Measurements from ENCODE around the gene PTPN9.
A peak's percentile ranks its signal among the peaks of the same experiment; 100 is the strongest.
"Not testable (repeated sequence)": the region's sequence is repeated elsewhere in the genome, so short reads cannot be mapped to it uniquely, and the experiment has no call there.

PTPN9 gene

DNA sequence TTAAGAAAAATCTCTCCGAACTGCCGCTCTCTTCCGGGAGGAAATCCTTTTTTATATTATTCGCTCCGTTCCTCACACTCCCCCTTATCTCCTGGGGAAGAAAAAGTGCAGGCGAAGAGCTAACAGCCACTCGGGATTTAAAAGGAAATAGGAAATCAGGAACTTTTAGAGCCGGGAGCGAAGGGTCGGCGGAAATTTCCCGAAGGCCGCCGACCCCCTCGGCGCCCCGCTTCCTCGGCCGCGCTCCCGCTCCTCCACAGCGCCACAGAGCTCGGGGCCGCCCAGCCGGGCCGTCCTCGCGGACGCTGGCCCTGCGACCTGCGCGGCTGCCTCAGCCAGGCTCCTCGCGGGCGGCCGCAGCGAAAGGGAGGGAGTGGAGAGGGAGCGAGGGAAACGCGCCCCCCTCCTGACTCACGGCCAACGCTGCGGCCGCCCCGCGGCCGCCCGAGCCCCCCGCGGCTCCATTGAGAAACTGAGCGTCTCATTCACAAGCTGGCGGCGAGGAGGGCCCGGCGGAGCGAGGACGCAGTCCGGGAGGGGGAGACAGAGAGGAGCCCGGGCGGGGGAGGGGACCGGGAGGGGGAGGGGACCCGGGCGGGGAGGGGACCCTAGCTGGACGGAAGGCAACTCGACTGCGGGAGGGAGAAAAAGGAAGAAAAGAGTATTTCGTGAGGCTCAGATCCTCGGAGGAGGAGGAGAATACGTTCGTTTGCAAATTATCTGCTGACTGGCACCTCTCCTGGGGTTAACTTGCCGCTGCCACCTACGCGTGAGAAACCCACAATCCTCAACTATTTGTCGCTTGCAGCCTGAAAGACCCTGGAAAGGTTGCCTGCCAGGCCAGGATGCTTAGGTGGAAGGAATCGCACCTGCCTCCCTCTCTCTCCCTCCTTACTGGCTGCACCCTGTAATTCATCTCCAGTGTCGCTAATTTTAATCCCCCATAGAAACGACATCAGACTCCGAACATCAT, at the start of gene PTPN9:
Gene PTPN9, minus strand, starts transcription at position 368 of the 973 bp plus-strand sequence. CDS start 539 bp downstream, outside the sequence.
- peak; percentile 65 to 79 for DNase-seq

DNA sequence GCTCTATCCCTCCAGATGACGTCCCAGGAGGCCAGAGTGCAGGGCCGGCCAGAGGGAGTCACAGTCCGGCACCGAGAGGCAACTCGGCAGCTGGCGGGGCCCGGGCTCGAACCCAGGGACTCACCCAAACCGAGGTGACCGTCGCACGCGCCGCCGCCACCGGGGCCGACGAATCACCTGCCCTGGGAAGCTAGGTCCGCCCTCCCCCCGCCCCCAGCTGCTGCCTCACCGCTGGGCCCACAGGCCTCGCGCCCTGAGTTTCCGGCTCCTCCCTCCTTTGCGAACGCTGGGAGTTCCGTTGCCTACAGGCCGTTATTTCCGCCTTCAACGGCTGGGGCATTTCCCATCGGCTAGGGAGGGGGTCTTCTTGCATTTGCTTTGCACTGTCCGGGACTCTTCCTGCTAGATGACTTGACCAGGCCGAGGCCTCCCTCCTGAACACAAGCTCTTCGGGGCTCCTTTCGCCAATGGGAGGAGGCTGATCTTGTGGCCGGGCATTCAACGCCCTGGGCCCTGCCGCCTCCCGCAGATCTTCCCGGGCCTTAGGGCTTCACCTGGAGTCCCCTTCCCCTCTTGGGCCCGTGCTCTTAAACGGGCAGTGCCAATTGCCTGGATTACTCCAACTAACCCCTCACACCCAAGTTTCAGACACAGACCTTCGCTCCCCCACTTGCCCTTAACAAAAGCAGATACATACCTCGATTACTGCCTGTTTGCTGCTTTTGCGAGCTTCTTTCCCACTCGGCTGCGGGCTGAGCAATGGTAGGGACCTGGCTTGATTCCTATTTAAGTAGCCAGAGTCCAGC, 46.6 kb upstream of the PTPN9 start, which contains the start of gene SNUPN:
Gene SNUPN, minus strand, starts transcription at position 184 of the 806 bp plus-strand sequence. CDS start 4,674 bp downstream, outside the sequence.
- peak; percentile 95 for DNase-seq

DNA sequence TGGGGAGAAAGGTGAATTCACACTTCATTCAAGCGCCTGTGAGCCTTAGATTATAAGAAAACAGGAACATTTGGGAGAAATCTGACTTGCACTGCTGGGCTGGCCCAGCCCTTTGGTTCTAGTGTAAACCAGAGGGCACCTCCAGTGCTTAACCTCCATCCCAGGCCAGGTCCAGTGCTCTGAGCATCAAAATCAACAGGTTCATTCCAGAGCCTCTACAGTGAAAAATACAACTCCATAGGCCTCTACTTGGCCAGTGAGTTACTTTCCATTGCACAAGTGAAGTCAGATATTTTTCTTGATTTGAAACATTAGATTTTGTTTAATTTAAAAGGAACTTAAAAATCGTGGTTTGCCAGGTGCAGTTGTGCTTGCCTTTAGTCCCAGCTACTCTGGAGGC, 43.4 kb upstream of the PTPN9 start:
- no peak for DNase-seq

DNA sequence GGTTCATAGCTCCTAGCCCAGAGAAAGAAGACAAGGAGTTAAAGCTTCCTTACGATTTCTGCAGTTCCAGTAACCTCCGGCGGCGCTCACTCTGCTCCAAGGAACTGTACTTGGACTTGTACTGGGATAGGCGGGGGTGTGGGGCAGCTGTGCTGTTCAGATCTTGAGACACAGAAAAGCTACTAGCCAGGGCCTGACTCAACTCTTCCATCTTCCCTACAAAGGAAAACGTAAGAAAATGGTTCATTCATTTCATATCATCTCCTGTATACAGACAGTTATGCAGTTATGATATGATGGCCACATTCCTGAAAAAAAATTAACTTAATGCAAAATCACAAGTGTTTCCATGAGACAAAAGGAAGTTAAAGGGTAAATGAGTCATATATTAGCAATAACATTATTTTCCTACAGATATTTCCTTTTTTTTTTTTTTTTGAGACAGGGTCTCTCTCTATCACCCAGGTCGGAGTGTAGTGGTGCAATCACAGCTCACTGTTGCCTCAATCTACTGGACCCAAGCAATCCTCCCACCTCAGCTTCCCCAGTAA, 41.8 kb upstream of the PTPN9 start:
- no peak for DNase-seq

DNA sequence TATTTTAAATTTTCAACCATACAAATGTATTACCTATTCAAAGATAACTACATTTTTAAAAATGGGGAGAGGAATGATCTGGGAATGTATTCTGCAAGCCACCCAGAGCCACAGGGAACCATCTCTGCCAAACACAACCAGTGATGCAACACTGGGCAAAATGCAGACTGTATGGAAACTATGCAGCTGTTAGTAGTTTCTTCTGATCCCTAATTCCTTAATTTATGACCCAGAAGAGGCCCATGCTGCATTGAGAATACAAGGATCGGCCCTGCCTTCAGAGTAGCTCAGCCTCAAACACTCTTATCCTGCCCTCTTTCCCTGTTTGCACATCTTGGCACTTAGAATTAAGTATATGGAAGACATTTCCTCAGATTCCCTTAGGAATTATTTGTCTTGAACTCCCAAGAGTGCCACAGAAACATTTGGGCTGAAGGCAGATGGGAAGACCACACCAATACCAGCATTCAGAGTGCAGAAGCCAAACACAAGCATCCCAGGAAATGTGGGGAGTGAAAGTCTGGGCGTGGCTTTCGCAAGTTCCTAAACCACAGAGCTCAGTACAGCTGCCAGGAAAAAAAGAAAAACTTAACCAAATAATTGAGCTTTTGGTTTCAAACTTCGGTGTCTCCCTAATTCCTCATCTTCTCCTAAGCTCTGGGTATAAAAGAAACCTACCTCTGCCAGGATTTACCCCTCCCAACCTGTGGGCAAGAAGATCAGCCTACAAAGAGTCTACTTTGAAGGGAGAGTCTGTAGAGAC, 41.1 kb upstream of the PTPN9 start:
- DNase-seq = no peak

DNA sequence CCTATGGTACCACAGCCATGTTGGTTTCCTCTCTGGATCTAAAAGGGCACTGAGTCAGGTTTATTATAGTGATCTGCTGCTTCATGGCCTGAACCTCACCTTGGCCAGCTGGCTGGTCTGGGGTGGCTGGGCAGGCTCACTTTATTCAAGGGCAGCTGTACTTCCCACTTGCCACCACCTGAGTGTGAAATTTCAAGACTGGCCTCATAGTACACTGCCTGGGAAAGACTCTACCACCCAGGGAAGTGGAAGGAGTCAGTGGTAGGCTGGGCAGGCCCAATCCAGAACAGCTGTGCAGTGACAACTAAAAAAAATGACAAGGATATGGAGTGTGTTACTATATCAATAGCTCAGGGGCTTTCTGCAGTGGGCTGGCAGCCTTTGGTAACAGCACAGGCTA, 37.7 kb upstream of the PTPN9 start:
- DNase-seq = peak in 1 of 2 experiments; percentile 16

DNA sequence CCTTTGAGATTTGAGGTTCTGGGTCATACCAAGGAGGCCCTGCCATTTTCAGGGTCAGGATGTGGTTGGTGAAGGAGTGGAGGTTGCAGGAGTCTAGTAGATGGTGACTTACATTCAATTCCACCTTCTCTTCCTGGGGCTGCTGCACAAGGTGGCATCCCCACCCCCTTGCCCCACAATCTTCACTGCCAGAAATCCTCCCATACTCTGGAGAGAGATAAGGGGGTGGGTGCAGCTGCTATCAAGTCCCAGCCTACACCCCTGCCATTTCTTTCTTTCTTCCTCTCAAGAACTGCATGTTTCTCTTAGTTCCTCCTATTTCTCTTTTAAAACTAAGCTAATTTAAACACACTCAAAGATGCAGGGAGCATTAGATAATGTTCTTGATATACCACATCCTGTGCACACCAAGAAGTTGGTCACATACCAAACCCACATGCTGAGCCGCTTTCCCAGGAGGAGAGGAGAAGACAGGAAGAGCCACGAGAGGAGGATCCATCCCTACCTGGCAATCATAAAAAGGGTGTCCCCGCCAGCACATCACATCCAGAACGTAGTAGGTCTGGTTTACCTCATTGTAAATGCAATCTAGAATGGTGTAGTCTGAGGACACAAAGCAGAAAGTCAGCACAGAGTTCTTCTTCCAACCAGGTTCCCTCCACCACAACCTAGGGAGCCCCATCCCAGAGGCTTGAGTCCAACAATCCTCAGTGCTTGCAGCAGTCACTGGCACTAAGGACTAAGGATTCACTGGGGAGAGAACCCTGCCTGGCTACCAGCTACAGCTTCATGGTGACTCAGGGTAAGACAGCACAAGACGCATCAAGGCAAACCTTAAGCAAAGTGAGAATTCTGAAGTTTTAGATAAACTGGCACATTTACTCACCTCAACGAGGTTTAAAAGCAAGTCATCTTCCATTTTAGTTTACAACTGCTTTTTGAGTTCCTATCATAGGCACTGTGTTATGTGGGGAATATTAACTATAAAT, 27.9 kb upstream of the PTPN9 start:
- no peak for DNase-seq

DNA sequence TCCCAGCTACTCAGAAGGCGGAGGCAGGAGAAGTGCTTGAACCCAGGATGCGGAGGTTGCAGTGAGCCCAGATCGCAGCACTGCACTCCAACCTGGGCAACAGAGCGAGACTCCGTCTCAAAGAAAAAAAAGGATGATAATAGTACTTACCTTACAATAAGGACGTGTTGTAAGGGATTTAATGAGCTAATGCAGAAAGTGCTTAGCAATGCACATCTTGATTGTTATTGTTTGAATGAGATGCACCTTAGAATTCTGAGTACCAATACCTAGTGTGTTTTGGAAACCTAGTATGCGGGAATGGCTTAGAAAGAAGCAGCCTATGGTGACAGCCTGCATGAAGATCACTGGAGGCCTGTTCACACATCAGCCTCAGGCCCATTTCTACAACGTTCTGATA, 26.9 kb upstream of the PTPN9 start:
- DNase-seq = no peak

DNA sequence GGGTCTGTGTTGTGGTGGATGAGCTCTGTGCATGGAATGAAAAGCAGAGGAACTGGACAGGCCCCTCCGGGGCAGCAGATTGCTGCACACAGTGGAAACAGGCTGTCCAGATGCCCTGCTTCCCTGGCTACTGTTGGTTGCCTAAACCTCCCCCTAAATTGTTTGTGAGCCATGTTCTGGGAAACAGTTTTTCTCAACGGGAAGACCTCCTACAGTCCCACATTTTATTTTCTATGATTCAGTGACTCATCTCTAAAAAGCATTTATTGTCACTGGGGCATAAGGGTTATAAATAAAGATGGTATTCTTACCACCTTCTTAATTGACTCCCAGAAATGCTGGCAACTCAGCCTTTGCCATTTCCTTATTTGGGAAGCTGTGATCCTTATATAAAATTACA, 20.3 kb upstream of the PTPN9 start:
- no peak for DNase-seq

DNA sequence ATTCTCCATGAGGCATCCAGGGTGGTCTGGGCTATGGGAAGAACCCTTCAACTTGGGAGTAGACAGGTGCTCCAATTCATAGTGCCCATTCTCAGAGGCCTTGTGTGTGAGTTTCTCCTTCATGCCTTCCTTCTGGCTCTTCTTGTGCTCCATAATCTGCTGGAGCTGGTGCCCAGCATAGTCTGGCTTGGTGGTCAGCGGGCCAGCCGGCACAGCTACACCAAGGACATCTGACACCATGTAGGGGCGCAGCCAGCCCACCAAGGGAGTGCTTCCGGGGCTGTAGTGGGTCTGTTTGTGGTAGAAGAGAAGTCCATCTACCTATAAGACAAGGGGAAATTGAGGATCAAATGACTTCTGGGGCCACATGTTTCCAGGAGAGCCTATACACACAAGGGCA, 19.2 kb upstream of the PTPN9 start:
- DNase-seq = no peak

DNA sequence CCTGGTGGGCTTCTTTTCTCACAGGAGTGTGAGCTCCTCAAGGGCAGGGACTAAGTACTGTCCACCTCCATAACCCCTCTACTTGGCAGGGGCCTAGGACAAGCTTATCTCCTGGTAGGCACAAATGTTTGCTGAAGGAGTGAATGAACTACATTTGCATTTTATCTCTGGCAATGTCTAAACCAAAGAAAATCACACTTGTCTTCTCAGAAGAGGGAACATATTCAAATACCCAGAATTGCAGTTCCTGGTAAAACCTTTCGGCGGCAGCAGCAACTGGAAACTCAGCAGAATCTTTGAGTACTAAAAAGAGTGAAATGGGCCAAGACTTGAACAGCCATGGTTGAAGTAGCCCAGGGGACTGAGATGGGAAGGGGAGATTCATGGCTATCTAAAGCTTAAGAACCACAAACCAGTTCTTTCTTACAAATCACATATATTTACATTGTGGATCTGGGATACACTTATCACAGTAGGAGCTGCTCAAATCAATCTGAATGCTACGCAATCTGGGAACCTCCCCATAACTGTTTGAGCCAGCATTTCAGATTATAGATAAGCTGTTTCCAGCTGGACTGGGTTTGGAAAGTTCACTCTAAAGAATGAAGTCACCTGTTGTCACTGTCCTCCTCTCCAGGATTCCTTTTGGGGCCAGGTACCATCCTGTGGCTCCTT, 18.7 kb upstream of the PTPN9 start:
- no peak for DNase-seq

DNA sequence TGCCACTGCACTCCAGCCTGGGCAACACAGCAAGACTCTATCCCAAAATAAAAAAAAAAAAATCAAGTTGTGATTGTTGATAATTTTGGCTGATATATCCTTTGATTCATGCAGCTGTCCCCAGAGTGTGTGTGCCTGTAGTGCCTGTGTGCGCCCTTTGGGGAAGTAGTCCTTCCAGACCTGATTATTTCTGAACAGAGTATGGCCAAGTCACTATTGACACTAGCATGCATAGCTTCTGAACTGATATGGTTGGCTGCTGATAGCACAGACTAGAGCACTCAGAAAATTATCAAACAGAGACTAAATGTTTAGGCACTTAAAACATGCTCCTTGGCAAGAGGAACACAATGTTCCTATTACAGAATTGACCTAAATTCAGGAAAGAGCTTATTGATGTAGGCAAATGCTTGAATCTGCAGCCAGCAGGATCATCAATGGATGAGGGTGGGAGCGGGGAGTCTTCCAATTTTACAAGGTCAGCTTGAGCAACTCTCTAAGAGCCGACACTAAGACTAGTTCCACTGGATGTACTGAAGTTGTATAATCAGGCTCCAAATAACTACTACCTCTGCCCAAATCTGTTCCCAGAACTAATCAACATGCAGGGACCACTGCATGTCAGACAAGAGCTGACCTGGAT, 17.7 kb upstream of the PTPN9 start:
- DNase-seq = no peak

DNA sequence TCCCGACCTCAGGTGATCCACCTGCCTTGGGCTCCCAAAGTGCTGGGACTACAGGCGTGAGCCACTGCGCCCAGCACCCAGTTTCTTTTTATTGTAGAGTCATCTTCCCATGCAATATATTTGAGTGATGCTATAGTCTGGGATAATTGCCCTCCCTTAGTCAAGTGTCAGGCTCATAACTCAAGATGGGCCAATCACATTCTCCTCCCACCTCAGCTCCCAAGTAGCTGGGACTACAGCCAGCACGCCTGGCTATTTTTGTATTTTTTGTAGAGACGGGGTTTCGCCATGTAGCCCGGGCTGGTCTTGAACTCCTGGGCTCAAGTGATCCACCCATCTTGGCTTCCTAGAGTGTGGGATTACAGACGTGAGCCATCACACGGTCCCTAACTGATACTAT, 15.2 kb upstream of the PTPN9 start:
- no peak for DNase-seq

DNA sequence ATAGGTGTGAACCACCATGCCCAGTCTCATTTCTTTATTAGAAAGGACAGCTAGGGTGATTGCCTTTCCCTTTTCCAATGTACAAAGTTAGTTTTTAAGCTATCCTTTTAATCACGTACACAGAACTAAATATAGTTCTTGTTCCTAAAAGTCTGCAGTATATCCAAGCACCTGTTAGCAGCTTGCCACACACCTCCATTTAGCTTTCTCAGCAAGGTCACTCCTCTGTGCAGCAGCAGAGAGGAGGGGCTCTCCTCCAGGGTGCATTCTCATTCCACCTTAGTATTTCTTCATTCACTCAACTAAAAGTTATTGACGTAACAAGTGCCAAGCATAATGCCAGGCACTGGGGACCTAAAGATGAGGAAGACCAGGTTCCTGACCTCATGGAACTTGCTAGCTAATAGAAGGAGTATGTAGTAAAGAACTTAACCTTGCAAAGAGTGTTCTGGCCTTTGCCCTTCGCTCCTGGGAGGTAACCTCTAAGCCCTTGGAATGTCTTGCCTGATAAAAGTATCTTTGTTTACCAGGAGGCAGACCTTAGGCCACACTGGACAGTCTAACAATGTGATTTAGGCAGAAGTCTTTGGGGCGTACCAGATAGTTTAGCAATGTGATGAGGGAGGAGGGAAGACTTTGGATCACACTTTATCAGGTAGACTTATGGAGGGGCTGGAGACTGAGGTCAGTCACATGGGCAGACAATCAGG, 12.7 kb upstream of the PTPN9 start:
- no peak for DNase-seq

DNA sequence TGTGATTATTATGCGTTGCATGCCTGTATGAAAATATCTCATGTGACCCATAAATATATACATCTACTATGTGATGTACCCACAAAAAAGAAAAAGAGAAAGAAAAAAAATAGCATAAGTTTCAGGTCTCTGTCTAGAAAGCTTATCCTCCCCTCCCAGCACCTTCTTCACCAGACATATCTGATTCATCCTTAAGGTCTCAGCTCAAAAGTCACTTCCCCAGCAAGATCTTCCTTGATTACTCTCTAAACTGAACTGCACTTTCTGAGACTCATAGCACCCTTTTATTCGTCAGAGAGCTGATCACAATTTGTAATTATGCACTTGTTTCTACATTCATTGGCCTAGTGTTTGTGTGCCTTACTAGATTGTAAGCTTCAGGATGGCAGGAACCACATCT, 11.1 kb upstream of the PTPN9 start:
- no peak for DNase-seq

DNA sequence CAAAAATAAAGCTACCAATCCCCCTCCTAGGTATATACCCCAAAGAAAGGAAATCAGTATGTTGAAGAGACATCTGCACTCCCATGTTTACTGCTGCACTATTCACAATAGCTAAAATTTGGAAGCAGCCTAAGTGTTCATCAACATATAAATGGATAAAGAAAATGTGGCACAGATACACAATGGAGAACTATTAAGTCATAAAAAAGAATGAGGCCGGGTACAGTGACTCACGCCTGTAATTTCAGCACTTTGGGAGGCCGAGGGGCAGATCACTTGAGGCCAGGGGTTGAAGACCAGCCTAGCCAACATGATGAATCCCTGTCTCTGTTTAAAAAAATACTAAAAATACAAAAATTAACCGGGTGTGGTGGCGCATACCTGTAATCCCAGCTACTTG, 10.0 kb upstream of the PTPN9 start:
- no peak for DNase-seq

DNA sequence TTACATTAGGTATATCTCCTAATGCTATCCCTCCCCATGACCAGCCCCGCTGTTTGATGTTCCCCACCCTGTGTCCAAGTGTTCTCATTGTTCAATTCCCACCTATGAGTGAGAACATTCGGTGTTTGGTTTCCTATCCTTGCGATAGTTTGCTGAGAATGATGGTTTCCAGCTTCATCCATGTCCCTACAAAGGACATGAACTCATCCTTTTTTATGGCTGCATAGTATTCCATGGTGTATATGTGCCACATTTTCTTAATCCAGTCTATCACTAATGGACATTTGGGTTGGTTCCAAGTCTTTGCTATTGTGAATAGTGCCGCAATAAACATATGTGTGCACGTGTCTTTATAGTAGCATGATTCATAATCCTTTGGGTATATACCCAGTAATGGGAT, 7.3 kb upstream of the PTPN9 start:
- DNase-seq = not testable (repeated sequence)

DNA sequence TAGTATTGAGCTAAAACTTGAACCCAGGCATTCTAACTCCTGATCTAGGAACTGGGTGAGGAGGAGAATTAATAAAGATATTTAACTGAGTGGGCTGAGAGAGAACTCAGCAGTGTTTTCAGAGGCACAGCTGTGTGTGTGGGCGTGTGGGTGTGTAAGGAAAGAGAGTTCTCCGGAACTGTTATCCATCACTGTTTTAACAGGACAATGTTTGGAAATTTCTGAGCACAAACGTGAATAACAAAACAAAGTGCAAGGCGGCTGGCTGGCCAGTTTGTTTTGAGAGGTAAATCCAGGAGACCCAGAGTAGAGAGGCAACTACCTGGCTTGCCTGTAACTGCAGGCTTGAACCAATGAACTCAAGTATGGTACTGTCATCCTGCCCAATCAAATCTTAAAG, 5.0 kb upstream of the PTPN9 start:
- no peak for DNase-seq

DNA sequence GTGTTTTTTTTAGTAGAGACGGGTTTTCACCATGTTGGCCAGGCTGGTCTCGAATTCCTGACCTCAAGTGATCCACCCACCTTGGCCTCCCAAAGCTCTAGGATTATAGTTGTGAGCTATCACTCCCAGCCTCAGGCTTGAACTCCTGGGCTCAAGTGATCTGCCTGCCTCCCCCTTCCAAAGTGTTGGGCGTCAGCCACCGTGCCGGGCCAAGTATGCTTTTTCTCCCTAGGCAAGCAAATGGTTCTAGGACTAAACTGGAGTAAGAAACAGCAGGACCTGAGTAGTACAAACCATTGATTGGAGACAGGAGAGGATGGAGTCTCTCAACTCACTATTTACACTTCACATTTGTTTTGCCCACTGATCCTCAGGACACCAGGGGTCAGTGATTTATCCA, 4.6 kb upstream of the PTPN9 start:
- no peak for DNase-seq

DNA sequence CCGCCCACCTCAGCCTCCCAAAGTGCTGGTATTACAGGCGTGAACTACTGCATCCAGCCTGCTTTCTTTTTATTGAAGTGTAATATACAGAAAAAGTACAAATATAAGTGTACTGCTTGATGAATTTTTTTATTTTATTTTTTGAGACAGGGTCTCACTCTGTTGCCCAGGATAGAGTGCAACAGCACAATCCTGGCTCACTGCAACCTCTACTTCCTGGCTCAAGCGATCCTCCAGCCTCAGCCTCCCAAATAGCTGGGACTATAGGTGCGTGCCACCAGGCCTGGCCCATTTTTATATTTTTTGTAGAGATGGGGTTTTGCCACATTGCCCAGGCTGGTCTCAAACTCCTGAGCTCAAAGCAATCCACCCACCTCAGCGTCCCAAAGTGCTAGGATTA, 3.8 kb upstream of the PTPN9 start:
- DNase-seq = not testable (repeated sequence)
